Lower leg skin (tissue), 3 donors: ENCODE measurements around the gene TFEB.

Source experiments
- CTCF ChIP-seq, 3 donors: fragments of 450-650 bp; IDR thresholded peaks; one replicate each; pipeline ENCODE4 v1.5.1; 2016; ENCODE audit warnings: antibody characterized with exemption in 3 of 3, mild to moderate bottlenecking in 3 of 3, moderate library complexity in 2 of 3
- POLR2A ChIP-seq, 2 donors: fragments of 450-650 bp; IDR thresholded peaks; one replicate each; pipeline ENCODE4 v1.6.1; 2016 to 2017; ENCODE audit warnings: antibody characterized with exemption in 2 of 2, mild to moderate bottlenecking in 1 of 2, moderate library complexity in 1 of 2

DNA sequence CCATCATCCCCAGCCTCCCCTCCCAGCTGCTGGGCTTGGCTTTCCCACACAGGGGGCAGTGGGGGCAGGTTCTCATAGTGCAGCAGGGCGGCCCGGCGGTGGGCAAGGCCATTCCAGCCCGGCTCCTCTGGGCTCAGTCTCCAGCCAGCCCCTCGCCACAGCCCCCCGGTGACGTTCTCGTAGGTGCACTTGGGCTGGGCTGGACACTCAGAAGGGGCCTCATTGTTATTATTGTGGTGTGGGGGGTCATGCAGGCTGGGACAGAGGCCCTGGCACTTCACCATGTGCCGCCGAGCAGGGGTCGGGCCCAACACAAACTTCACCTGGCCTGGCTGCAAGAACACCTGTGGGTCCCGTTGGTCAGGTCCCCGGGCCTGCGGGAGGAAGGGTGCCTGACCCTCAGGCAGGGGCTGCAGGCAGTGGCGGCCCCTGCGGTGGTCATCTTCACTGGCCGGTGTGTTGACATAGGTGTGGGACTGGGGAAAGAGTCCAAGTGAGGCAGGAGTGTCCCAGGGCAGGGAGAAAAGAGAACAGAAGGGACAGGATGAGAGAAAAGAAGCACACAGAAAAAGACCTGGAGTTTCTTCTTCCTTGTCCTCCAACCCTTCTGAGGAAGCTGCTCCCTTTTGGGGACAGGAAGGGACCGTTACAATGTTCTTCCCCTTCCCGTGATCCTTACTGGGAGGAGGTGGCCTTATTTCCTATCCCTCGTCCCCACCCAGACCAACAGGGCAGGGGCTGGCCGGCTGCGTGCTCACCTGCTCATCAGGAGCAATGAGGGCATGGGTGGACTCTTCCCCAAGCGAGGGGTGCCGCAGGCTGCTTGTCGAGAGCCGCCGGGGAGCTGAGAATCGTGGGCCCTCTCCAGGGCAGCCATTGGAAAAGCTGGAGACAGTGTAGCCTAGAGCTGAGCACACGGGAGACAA, 35.9 kb upstream of the TFEB start:
- TF ChIP-seq CTCF (IDR thresholded peaks at IDR 0.05), result no peak
- no peak for TF ChIP-seq POLR2A (IDR thresholded peaks at IDR 0.05)
